ENCODE results near the gene PHF20. TPM values are rescaled to one million over a fixed set of nuclear protein-coding genes. Genes with fewer than 3 reads are reported as not detected.
A peak's percentile ranks its signal among the peaks of the same experiment; 100 is the strongest.

PHF20 gene
- total and polyA plus RNA-seq, 2 of the 13 experiments (the other 11 are each of a cell fraction or from before 2014, with no cell fraction given) = 22.8 to 34.1 TPM

DNA sequence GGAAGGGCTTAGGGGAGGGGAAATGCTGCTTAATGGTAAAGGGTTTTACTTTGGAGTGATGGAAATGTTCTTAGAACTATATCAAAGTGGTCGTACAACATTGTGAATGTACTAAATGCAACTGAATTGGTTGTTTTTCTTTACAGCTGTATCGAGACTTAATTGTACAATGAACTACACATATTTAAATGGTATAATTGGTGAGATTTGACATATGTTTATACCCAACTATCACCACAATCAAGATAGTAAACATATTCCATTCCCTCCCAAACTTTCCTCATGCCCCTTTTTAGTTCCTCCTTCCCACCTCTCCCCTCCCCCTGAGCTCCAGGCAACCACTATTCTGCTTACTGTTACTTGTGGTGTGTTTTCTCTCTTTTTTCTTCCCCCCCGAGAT is 138.4 kb downstream of the PHF20 start:
- no peak for DNase-seq (ENCODE audit: low spot score)
- in situ Hi-C loops (cut with HindIII; ENCODE audit: extremely low pct_ligation_motif_present, low pct_unique_long_range_greater_than_20kb) (no loop called here), intact Hi-C loops (cut with micrococcal nuclease; ENCODE audit: unreplicated experiment) (no loop called here)
- H3K27me3 ChIP-seq (ENCODE audit: control insufficient read depth in 1 of 2, insufficient read depth in 2 of 2, low read length in 2 of 2) = no peaks in the 10 kb centered on the region
- H3K4me2 ChIP-seq (ENCODE audit: low read depth, low read length) = no peak overlapping the region
- 95% methylated on average over 3 of the region's 3 CpGs for WGBS (ENCODE audit: low lambda C conversion rate)
- ATAC-seq = no peak
- no peak for TF ChIP-seq ZSCAN9 (CRISPR knock-in tag; IDR thresholded peaks at IDR 0.05; ENCODE audit: borderline replicate concordance)
- peak; percentile 96 for TF ChIP-seq HNRNPK (IDR thresholded peaks at IDR 0.05; ENCODE audit: low read depth, low read length, poor library complexity, severe bottlenecking)
- H3K4me1 ChIP-seq (ENCODE audit: insufficient read depth, low read length) = no peaks in the 10 kb centered on the region
- no peaks in the 10 kb centered on the region for H4K20me1 ChIP-seq (ENCODE audit: insufficient read depth, low read length)
- no peaks in the 10 kb centered on the region for H3K9me3 ChIP-seq (ENCODE audit: low read length)
- no peak overlapping the region for H3K27ac ChIP-seq (ENCODE audit: extremely low read length, insufficient read depth, low read length)
- no peaks in the 10 kb centered on the region for H3K79me2 ChIP-seq (ENCODE audit: insufficient read depth, low read length)
- ChIA-PET CTCF (ENCODE audit: low intra/inter-chr PET ratio, low total read pairs) (no interaction called here), POLR2A (interaction anchor here (0.6 kb wide), 1 partner anchor 108 kb away, joined by 4 read pairs; no protein-coding TSS in a partner anchor)
- H3K9ac ChIP-seq (ENCODE audit: insufficient read depth, low read depth, low read length) = no peak overlapping the region
- peaks cover 20 to 28% of the 10 kb centered on the region in 2 experiments for H3K36me3 ChIP-seq (replicated peaks in 1 of 2; ENCODE audit: control insufficient read depth in 1 of 2, insufficient read depth in 2 of 2, low read length in 2 of 2)
- H2AFZ ChIP-seq (ENCODE audit: low read length) = no peak overlapping the region
- no TSS peak for BruUV-seq (replicated peaks)
- no peak overlapping the region for H3K4me3 ChIP-seq (replicated peaks in 1 of 3; ENCODE audit: insufficient read depth in 1 of 3, low read depth in 2 of 3, low read length in 3 of 3)
- no peak for FAIRE-seq

DNA sequence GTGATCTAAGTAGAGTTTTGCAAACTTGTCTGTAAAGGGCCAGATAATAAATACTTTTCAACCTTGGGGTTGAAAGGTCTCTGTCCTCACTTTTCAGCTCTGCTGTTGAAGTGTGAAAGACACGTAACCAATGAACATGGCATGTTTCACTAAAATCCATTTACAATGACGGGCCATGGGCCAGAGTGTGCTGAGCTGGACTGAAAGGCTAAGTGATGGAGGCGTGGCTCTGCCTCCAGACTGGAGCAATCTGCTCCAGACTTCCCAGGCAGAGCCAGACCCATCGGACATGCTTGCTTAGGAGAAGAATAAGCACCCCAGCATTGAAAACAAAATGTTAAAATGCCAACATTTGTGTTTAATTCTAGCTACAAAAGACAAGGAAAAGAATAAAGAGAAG is 141.1 kb downstream of the PHF20 start:
- BruUV-seq (replicated peaks) = no TSS peak
- H3K79me2 ChIP-seq (ENCODE audit: insufficient read depth, low read length) = no peaks in the 10 kb centered on the region
- FAIRE-seq = no peak
- in situ Hi-C loops (cut with HindIII; ENCODE audit: extremely low pct_ligation_motif_present, low pct_unique_long_range_greater_than_20kb) (no loop called here), intact Hi-C loops (cut with micrococcal nuclease; ENCODE audit: unreplicated experiment) (no loop called here)
- no peaks in the 10 kb centered on the region for H3K4me1 ChIP-seq (ENCODE audit: insufficient read depth, low read length)
- H4K20me1 ChIP-seq (ENCODE audit: insufficient read depth, low read length) = no peaks in the 10 kb centered on the region
- DNase-seq (ENCODE audit: low spot score) = no peak
- WGBS (ENCODE audit: low lambda C conversion rate) = 97% methylated on average over 4 of the region's 4 CpGs
- peaks cover 28 to 35% of the 10 kb centered on the region in 2 experiments for H3K36me3 ChIP-seq (replicated peaks in 1 of 2; ENCODE audit: control insufficient read depth in 1 of 2, insufficient read depth in 2 of 2, low read length in 2 of 2)
- H3K9ac ChIP-seq (ENCODE audit: insufficient read depth, low read depth, low read length) = no peak overlapping the region
- H3K4me2 ChIP-seq (ENCODE audit: low read depth, low read length) = no peak overlapping the region
- H3K27ac ChIP-seq (ENCODE audit: extremely low read length, insufficient read depth, low read length) = no peak overlapping the region
- ChIA-PET CTCF (ENCODE audit: low intra/inter-chr PET ratio, low total read pairs) (no interaction called here), POLR2A (interaction anchor here (1.4 kb wide), 1 partner anchor 41 kb away, joined by 3 read pairs; the partner anchor contains the start of gene SCAND1)
- H3K9me3 ChIP-seq (ENCODE audit: low read length) = no peaks in the 10 kb centered on the region
- H3K4me3 ChIP-seq (replicated peaks in 1 of 3; ENCODE audit: insufficient read depth in 1 of 3, low read depth in 2 of 3, low read length in 3 of 3) = no peak overlapping the region
- no peaks in the 10 kb centered on the region for H3K27me3 ChIP-seq (ENCODE audit: control insufficient read depth in 1 of 2, insufficient read depth in 2 of 2, low read length in 2 of 2)
- no peak overlapping the region for H2AFZ ChIP-seq (ENCODE audit: low read length)
- ATAC-seq = no peak
- TF ChIP-seq KAT8 (CRISPR knock-in tag; IDR thresholded peaks at IDR 0.05) (no peak), NR2F6 (IDR thresholded peaks at IDR 0.05) (no peak), NR2F6 (CRISPR knock-in tag; IDR thresholded peaks at IDR 0.05) (no peak), ZNF569 (CRISPR knock-in tag; IDR thresholded peaks at IDR 0.05; ENCODE audit: borderline replicate concordance) (no peak), MYC (CRISPR knock-in tag; IDR thresholded peaks at IDR 0.05; ENCODE audit: borderline replicate concordance) (no peak), ZBTB38 (CRISPR knock-in tag; IDR thresholded peaks at IDR 0.05) (no peak), PITX1 (CRISPR knock-in tag; IDR thresholded peaks at IDR 0.05) (no peak), ZNF101 (CRISPR knock-in tag; IDR thresholded peaks at IDR 0.05; ENCODE audit: borderline replicate concordance, low read depth) (no peak)
- TF ChIP-seq, protein P1, sequence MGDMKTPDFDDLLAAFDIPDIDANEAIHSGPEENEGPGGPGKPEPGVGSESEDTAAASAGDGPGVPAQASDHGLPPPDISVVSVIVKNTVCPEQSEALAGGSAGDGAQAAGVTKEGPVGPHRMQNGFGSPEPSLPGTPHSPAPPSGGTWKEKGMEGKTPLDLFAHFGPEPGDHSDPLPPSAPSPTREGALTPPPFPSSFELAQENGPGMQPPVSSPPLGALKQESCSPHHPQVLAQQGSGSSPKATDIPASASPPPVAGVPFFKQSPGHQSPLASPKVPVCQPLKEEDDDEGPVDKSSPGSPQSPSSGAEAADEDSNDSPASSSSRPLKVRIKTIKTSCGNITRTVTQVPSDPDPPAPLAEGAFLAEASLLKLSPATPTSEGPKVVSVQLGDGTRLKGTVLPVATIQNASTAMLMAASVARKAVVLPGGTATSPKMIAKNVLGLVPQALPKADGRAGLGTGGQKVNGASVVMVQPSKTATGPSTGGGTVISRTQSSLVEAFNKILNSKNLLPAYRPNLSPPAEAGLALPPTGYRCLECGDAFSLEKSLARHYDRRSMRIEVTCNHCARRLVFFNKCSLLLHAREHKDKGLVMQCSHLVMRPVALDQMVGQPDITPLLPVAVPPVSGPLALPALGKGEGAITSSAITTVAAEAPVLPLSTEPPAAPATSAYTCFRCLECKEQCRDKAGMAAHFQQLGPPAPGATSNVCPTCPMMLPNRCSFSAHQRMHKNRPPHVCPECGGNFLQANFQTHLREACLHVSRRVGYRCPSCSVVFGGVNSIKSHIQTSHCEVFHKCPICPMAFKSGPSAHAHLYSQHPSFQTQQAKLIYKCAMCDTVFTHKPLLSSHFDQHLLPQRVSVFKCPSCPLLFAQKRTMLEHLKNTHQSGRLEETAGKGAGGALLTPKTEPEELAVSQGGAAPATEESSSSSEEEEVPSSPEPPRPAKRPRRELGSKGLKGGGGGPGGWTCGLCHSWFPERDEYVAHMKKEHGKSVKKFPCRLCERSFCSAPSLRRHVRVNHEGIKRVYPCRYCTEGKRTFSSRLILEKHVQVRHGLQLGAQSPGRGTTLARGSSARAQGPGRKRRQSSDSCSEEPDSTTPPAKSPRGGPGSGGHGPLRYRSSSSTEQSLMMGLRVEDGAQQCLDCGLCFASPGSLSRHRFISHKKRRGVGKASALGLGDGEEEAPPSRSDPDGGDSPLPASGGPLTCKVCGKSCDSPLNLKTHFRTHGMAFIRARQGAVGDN (CRISPR knock-in tag; IDR thresholded peaks at IDR 0.05) = no peak
- TF ChIP-seq, protein P2, sequence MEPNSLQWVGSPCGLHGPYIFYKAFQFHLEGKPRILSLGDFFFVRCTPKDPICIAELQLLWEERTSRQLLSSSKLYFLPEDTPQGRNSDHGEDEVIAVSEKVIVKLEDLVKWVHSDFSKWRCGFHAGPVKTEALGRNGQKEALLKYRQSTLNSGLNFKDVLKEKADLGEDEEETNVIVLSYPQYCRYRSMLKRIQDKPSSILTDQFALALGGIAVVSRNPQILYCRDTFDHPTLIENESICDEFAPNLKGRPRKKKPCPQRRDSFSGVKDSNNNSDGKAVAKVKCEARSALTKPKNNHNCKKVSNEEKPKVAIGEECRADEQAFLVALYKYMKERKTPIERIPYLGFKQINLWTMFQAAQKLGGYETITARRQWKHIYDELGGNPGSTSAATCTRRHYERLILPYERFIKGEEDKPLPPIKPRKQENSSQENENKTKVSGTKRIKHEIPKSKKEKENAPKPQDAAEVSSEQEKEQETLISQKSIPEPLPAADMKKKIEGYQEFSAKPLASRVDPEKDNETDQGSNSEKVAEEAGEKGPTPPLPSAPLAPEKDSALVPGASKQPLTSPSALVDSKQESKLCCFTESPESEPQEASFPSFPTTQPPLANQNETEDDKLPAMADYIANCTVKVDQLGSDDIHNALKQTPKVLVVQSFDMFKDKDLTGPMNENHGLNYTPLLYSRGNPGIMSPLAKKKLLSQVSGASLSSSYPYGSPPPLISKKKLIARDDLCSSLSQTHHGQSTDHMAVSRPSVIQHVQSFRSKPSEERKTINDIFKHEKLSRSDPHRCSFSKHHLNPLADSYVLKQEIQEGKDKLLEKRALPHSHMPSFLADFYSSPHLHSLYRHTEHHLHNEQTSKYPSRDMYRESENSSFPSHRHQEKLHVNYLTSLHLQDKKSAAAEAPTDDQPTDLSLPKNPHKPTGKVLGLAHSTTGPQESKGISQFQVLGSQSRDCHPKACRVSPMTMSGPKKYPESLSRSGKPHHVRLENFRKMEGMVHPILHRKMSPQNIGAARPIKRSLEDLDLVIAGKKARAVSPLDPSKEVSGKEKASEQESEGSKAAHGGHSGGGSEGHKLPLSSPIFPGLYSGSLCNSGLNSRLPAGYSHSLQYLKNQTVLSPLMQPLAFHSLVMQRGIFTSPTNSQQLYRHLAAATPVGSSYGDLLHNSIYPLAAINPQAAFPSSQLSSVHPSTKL (CRISPR knock-in tag; IDR thresholded peaks at IDR 0.05) = no peak
